ENCODE results near the gene RGPD3.

DNA sequence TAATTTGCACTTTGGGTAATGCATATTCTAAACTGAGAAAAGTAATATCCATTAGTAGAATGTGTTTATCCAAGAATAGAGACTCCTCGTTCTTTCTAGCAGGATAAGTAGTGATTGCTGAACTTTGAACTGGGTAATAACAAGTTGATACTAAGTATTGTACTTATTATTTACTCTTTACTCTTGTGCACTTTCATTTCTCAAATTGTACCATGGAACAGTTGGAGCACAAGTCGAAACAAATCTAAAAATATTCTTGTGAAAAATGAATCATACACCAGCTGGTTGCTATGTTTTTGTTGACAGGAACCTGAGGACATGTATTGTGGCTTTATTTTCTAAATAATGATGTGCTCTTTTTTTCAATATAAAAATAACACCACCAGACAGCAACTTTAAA is 111.9 kb downstream of the RGPD3 start:
- TF ChIP-seq, protein P1, sequence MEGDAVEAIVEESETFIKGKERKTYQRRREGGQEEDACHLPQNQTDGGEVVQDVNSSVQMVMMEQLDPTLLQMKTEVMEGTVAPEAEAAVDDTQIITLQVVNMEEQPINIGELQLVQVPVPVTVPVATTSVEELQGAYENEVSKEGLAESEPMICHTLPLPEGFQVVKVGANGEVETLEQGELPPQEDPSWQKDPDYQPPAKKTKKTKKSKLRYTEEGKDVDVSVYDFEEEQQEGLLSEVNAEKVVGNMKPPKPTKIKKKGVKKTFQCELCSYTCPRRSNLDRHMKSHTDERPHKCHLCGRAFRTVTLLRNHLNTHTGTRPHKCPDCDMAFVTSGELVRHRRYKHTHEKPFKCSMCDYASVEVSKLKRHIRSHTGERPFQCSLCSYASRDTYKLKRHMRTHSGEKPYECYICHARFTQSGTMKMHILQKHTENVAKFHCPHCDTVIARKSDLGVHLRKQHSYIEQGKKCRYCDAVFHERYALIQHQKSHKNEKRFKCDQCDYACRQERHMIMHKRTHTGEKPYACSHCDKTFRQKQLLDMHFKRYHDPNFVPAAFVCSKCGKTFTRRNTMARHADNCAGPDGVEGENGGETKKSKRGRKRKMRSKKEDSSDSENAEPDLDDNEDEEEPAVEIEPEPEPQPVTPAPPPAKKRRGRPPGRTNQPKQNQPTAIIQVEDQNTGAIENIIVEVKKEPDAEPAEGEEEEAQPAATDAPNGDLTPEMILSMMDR (conservative IDR thresholded peaks at IDR 0.05; ENCODE audit: low read depth in 2 of 2), result no peak
- TF ChIP-seq POLR2AphosphoS5 (IDR thresholded peaks at IDR 0.05; ENCODE audit: low read depth) (no peak), EZH2 (IDR thresholded peaks at IDR 0.05; ENCODE audit: low read depth, unreplicated experiment) (no peak), EZH2phosphoT487 (IDR thresholded peaks at IDR 0.05; ENCODE audit: unreplicated experiment) (no peak), CREB1 (CRISPR knock-in tag; IDR thresholded peaks at IDR 0.05; ENCODE audit: low read depth) (no peak), ZNF331 (CRISPR knock-in tag; IDR thresholded peaks at IDR 0.05; ENCODE audit: low read depth) (no peak), ZNF114 (CRISPR knock-in tag; IDR thresholded peaks at IDR 0.05) (no peak), STAT1 (IDR thresholded peaks at IDR 0.05; ENCODE audit: unreplicated experiment) (no peak), JUNB (IDR thresholded peaks at IDR 0.05; ENCODE audit: unreplicated experiment) (no peak)
- TF ChIP-seq, protein P2, sequence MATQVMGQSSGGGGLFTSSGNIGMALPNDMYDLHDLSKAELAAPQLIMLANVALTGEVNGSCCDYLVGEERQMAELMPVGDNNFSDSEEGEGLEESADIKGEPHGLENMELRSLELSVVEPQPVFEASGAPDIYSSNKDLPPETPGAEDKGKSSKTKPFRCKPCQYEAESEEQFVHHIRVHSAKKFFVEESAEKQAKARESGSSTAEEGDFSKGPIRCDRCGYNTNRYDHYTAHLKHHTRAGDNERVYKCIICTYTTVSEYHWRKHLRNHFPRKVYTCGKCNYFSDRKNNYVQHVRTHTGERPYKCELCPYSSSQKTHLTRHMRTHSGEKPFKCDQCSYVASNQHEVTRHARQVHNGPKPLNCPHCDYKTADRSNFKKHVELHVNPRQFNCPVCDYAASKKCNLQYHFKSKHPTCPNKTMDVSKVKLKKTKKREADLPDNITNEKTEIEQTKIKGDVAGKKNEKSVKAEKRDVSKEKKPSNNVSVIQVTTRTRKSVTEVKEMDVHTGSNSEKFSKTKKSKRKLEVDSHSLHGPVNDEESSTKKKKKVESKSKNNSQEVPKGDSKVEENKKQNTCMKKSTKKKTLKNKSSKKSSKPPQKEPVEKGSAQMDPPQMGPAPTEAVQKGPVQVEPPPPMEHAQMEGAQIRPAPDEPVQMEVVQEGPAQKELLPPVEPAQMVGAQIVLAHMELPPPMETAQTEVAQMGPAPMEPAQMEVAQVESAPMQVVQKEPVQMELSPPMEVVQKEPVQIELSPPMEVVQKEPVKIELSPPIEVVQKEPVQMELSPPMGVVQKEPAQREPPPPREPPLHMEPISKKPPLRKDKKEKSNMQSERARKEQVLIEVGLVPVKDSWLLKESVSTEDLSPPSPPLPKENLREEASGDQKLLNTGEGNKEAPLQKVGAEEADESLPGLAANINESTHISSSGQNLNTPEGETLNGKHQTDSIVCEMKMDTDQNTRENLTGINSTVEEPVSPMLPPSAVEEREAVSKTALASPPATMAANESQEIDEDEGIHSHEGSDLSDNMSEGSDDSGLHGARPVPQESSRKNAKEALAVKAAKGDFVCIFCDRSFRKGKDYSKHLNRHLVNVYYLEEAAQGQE (IDR thresholded peaks at IDR 0.05; ENCODE audit: unreplicated experiment), result no peak
- TF ChIP-seq, protein P3, sequence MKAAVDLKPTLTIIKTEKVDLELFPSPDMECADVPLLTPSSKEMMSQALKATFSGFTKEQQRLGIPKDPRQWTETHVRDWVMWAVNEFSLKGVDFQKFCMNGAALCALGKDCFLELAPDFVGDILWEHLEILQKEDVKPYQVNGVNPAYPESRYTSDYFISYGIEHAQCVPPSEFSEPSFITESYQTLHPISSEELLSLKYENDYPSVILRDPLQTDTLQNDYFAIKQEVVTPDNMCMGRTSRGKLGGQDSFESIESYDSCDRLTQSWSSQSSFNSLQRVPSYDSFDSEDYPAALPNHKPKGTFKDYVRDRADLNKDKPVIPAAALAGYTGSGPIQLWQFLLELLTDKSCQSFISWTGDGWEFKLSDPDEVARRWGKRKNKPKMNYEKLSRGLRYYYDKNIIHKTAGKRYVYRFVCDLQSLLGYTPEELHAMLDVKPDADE (IDR thresholded peaks at IDR 0.05), result no peak
- TF ChIP-seq, protein P4, sequence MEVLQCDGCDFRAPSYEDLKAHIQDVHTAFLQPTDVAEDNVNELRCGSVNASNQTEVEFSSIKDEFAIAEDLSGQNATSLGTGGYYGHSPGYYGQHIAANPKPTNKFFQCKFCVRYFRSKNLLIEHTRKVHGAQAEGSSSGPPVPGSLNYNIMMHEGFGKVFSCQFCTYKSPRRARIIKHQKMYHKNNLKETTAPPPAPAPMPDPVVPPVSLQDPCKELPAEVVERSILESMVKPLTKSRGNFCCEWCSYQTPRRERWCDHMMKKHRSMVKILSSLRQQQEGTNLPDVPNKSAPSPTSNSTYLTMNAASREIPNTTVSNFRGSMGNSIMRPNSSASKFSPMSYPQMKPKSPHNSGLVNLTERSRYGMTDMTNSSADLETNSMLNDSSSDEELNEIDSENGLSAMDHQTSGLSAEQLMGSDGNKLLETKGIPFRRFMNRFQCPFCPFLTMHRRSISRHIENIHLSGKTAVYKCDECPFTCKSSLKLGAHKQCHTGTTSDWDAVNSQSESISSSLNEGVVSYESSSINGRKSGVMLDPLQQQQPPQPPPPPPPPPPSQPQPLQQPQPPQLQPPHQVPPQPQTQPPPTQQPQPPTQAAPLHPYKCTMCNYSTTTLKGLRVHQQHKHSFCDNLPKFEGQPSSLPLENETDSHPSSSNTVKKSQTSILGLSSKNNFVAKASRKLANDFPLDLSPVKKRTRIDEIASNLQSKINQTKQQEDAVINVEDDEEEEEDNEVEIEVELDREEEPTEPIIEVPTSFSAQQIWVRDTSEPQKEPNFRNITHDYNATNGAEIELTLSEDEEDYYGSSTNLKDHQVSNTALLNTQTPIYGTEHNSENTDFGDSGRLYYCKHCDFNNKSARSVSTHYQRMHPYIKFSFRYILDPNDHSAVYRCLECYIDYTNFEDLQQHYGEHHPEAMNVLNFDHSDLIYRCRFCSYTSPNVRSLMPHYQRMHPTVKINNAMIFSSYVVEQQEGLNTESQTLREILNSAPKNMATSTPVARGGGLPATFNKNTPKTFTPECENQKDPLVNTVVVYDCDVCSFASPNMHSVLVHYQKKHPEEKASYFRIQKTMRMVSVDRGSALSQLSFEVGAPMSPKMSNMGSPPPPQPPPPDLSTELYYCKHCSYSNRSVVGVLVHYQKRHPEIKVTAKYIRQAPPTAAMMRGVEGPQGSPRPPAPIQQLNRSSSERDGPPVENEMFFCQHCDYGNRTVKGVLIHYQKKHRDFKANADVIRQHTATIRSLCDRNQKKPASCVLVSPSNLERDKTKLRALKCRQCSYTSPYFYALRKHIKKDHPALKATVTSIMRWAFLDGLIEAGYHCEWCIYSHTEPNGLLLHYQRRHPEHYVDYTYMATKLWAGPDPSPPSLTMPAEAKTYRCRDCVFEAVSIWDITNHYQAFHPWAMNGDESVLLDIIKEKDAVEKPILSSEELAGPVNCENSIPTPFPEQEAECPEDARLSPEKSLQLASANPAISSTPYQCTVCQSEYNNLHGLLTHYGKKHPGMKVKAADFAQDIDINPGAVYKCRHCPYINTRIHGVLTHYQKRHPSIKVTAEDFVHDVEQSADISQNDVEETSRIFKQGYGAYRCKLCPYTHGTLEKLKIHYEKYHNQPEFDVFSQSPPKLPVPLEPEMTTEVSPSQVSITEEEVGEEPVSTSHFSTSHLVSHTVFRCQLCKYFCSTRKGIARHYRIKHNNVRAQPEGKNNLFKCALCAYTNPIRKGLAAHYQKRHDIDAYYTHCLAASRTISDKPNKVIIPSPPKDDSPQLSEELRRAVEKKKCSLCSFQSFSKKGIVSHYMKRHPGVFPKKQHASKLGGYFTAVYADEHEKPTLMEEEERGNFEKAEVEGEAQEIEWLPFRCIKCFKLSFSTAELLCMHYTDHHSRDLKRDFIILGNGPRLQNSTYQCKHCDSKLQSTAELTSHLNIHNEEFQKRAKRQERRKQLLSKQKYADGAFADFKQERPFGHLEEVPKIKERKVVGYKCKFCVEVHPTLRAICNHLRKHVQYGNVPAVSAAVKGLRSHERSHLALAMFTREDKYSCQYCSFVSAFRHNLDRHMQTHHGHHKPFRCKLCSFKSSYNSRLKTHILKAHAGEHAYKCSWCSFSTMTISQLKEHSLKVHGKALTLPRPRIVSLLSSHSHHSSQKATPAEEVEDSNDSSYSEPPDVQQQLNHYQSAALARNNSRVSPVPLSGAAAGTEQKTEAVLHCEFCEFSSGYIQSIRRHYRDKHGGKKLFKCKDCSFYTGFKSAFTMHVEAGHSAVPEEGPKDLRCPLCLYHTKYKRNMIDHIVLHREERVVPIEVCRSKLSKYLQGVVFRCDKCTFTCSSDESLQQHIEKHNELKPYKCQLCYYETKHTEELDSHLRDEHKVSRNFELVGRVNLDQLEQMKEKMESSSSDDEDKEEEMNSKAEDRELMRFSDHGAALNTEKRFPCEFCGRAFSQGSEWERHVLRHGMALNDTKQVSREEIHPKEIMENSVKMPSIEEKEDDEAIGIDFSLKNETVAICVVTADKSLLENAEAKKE (CRISPR knock-in tag; IDR thresholded peaks at IDR 0.05), result no peak
